HG02885 (cell line): ENCODE measurements around the gene LIN9.
A peak's percentile ranks its signal among the peaks of the same experiment; 100 is the strongest.
"Not testable (repeated sequence)": the region's sequence is repeated elsewhere in the genome, so short reads cannot be mapped to it uniquely, and the experiment has no call there.

Experiments
- ATAC-seq: cut with Tn5 transposase; IDR thresholded peaks from one replicate; pipeline ENCODE4 v1.9.1; 2021; ENCODE audit warnings: mild to moderate bottlenecking; ENCODE audit not compliant: unreplicated experiment, poor library complexity

Gene LIN9

GRCh38 chr1:226308723-226309397 is at the start of gene LIN9:
LIN9 (minus strand) TSS chr1:226309164; CDS start chr1:226309139, 25 bp downstream.
- ATAC-seq, result peak; percentile 73

GRCh38 chr1:226357416-226357815 is 48.5 kb upstream of the LIN9 start:
- no peak for ATAC-seq

- ATAC-seq, result no peak
Measured at GRCh38 chr1:226355669-226356551, 46.9 kb upstream of the LIN9 start.

GRCh38 chr1:226355016-226355415 is 46.1 kb upstream of the LIN9 start:
- no peak for ATAC-seq

GRCh38 chr1:226353698-226354525 is 44.9 kb upstream of the LIN9 start:
- no peak for ATAC-seq

GRCh38 chr1:226351709-226352108 is 42.7 kb upstream of the LIN9 start:
- ATAC-seq, result no peak

GRCh38 chr1:226350519-226350865 is 41.5 kb upstream of the LIN9 start:
- ATAC-seq, result peak; percentile 5

- peak; percentile 54 for ATAC-seq
Measured at GRCh38 chr1:226349801-226350518, 41.0 kb upstream of the LIN9 start.

- ATAC-seq, result no peak
Measured at GRCh38 chr1:226349081-226349480, 40.1 kb upstream of the LIN9 start.

- no peak for ATAC-seq
Measured at GRCh38 chr1:226344441-226345259, 35.7 kb upstream of the LIN9 start.

- no peak for ATAC-seq
Measured at GRCh38 chr1:226342656-226343055, 33.7 kb upstream of the LIN9 start.

GRCh38 chr1:226340111-226340510 is 31.1 kb upstream of the LIN9 start:
- ATAC-seq, result not testable (repeated sequence)

- ATAC-seq, result no peak
Measured at GRCh38 chr1:226337276-226337875, 28.4 kb upstream of the LIN9 start.

GRCh38 chr1:226335661-226336060 is 26.7 kb upstream of the LIN9 start:
- ATAC-seq, result no peak

- ATAC-seq, result no peak
Measured at GRCh38 chr1:226332947-226333346, 24.0 kb upstream of the LIN9 start.

GRCh38 chr1:226329237-226329636 is 20.3 kb upstream of the LIN9 start:
- ATAC-seq, result no peak

- no peak for ATAC-seq
Measured at GRCh38 chr1:226327761-226328162, 18.8 kb upstream of the LIN9 start.

GRCh38 chr1:226325178-226325577 is 16.2 kb upstream of the LIN9 start:
- ATAC-seq, result no peak

- no peak for ATAC-seq
Measured at GRCh38 chr1:226324479-226324878, 15.5 kb upstream of the LIN9 start.
